Measurements from ENCODE around the gene PPIP5K1. TPM values are rescaled to one million over a fixed set of nuclear protein-coding genes. Genes with fewer than 3 reads are reported as not detected.
"Not testable (repeated sequence)": the region's sequence is repeated elsewhere in the genome, so short reads cannot be mapped to it uniquely, and the experiment has no call there.

Gene PPIP5K1
- total RNA-seq, 1 experiment from 2014 or later: 34.4 TPM

- no peak for TF ChIP-seq CDX4 (CRISPR knock-in tag; IDR thresholded peaks at IDR 0.05; ENCODE audit: borderline replicate concordance)
- TF ChIP-seq ZNF512 (CRISPR knock-in tag; IDR thresholded peaks at IDR 0.05; ENCODE audit: borderline replicate concordance): no peak
- TF ChIP-seq ZNF232 (CRISPR knock-in tag; IDR thresholded peaks at IDR 0.05): no peak
- TF ChIP-seq ETV6 (CRISPR knock-in tag; IDR thresholded peaks at IDR 0.05): no peak
- TF ChIP-seq ZNF416 (CRISPR knock-in tag; IDR thresholded peaks at IDR 0.05): no peak
- TF ChIP-seq HMGA2 (CRISPR knock-in tag; IDR thresholded peaks at IDR 0.05): no peak
- no peak for TF ChIP-seq ESRRA (CRISPR knock-in tag; IDR thresholded peaks at IDR 0.05; ENCODE audit: borderline replicate concordance)
- TF ChIP-seq RORB (CRISPR knock-in tag; IDR thresholded peaks at IDR 0.05): no peak
Measured at GRCh38 chr15:43534897-43535296, 55.1 kb downstream of the PPIP5K1 start (continued).

GRCh38 chr15:43532826-43533225 is 57.2 kb downstream of the PPIP5K1 start:
- H3K4me3 Mint-ChIP-seq; ATAC-seq; H3K27me3 Mint-ChIP-seq (ENCODE audit: low read depth); CTCF ChIA-PET; H3K27ac Mint-ChIP-seq; H3K9me3 Mint-ChIP-seq; DNase-seq (ENCODE audit: low spot score); H3K36me3 Mint-ChIP-seq; POLR2A ChIA-PET: not testable (repeated sequence)
- peaks cover 21% of the 10 kb centered on the region for H3K4me1 Mint-ChIP-seq

GRCh38 chr15:43531018-43531670 is 58.9 kb downstream of the PPIP5K1 start:
- ChIA-PET POLR2A (interaction anchor here (0.5 to 1.1 kb wide), 2 partner anchors 16 to 752 kb away, joined by 3 read pairs; no protein-coding TSS in a partner anchor), CTCF (interaction anchor here (0.9 to 2.2 kb wide), 4 partner anchors 8 to 155 kb away, joined by 3 to 10 read pairs (median 4); no protein-coding TSS in a partner anchor)
- H3K4me1 Mint-ChIP-seq: peaks cover 21% of the 10 kb centered on the region
- H3K27ac Mint-ChIP-seq: no peak overlapping the region
- no peaks in the 10 kb centered on the region for H3K9me3 Mint-ChIP-seq
- DNase-seq (ENCODE audit: low spot score): no peak
- no peak overlapping the region for H3K4me3 Mint-ChIP-seq
- H3K36me3 Mint-ChIP-seq: no peaks in the 10 kb centered on the region; the same call in 1 of the 2 replicates
- peak; percentile 72 for ATAC-seq
- H3K27me3 Mint-ChIP-seq (ENCODE audit: low read depth): no peaks in the 10 kb centered on the region; the same call in 1 of the 2 replicates
- TF ChIP-seq GTF2I (CRISPR knock-in tag; conservative IDR thresholded peaks at IDR 0.05): no peak
- TF ChIP-seq ATF1 (CRISPR knock-in tag; IDR thresholded peaks at IDR 0.05): no peak
- no peak for TF ChIP-seq MAX (CRISPR knock-in tag; IDR thresholded peaks at IDR 0.05)
- TF ChIP-seq NFYB (CRISPR knock-in tag; conservative IDR thresholded peaks at IDR 0.05; ENCODE audit: low read depth): no peak
- TF ChIP-seq ESRRA (CRISPR knock-in tag; IDR thresholded peaks at IDR 0.05; ENCODE audit: borderline replicate concordance): no peak
- no peak for TF ChIP-seq KAT7 (CRISPR knock-in tag; IDR thresholded peaks at IDR 0.05; ENCODE audit: borderline replicate concordance)
- TF ChIP-seq ZBTB21 (CRISPR knock-in tag; IDR thresholded peaks at IDR 0.05; ENCODE audit: borderline replicate concordance): no peak
- no peak for TF ChIP-seq ZNF671 (CRISPR knock-in tag; IDR thresholded peaks at IDR 0.05)
- TF ChIP-seq TP53 (CRISPR knock-in tag; IDR thresholded peaks at IDR 0.05): no peak
- TF ChIP-seq GRHL2 (CRISPR knock-in tag; IDR thresholded peaks at IDR 0.05; ENCODE audit: insufficient replicate concordance, severe bottlenecking): no peak
- TF ChIP-seq ZNF425 (CRISPR knock-in tag; conservative IDR thresholded peaks at IDR 0.05): no peak
- TF ChIP-seq ZNF219 (CRISPR knock-in tag; IDR thresholded peaks at IDR 0.05; ENCODE audit: borderline replicate concordance): no peak
- TF ChIP-seq GABPB1 (CRISPR knock-in tag; IDR thresholded peaks at IDR 0.05): no peak
- TF ChIP-seq CTCF (IDR thresholded peaks at IDR 0.05): no peak
- TF ChIP-seq ARID4B (CRISPR knock-in tag; IDR thresholded peaks at IDR 0.05; ENCODE audit: borderline replicate concordance): no peak
